HG03139 (cell line): ENCODE results near the gene TXNIP.

Experiments
- ATAC-seq: cut with Tn5 transposase; IDR thresholded peaks from one replicate; pipeline ENCODE4 v1.9.1; 2021; ENCODE audit not compliant: unreplicated experiment

Gene TXNIP

GRCh38 chr1:145986551-145986950 is 9.8 kb downstream of the TXNIP start:
- no peak for ATAC-seq

- no peak for ATAC-seq
Observed at GRCh38 chr1:145985502-145986439, 10.6 kb downstream of the TXNIP start.

GRCh38 chr1:145985129-145985501 is 11.3 kb downstream of the TXNIP start:
- no peak for ATAC-seq

- ATAC-seq = no peak
Observed at GRCh38 chr1:145983960-145984830, 12.2 kb downstream of the TXNIP start.

GRCh38 chr1:145983206-145983675 is 13.1 kb downstream of the TXNIP start:
- ATAC-seq = no peak

GRCh38 chr1:145982010-145982723 is 14.2 kb downstream of the TXNIP start:
- ATAC-seq = no peak

GRCh38 chr1:145980457-145980994 is 15.9 kb downstream of the TXNIP start:
- ATAC-seq = no peak

GRCh38 chr1:145979746-145980456 is 16.5 kb downstream of the TXNIP start:
- ATAC-seq = peak; percentile 0

GRCh38 chr1:145978854-145979745 is 17.3 kb downstream of the TXNIP start:
- ATAC-seq = peak; percentile 90

- ATAC-seq = no peak
Observed at GRCh38 chr1:145978471-145978853, 17.9 kb downstream of the TXNIP start.

- ATAC-seq = no peak
Observed at GRCh38 chr1:145977486-145978470, 18.6 kb downstream of the TXNIP start.

- no peak for ATAC-seq
Observed at GRCh38 chr1:145977016-145977415, 19.4 kb downstream of the TXNIP start.

- ATAC-seq = no peak
Observed at GRCh38 chr1:145975216-145975615, 21.2 kb downstream of the TXNIP start.

- ATAC-seq = no peak
Observed at GRCh38 chr1:145974721-145975120, 21.7 kb downstream of the TXNIP start.

- no peak for ATAC-seq
Observed at GRCh38 chr1:145972580-145972979, 23.8 kb downstream of the TXNIP start.

- ATAC-seq = no peak
Observed at GRCh38 chr1:145967288-145967687, 29.1 kb downstream of the TXNIP start.

GRCh38 chr1:145965119-145965744 is 31.1 kb downstream of the TXNIP start:
- no peak for ATAC-seq
